ENCODE results near the gene SNX20. TPM values are rescaled to one million over a fixed set of nuclear protein-coding genes. Genes with fewer than 3 reads are reported as not detected.

Gene SNX20
- total and polyA plus RNA-seq, 10 of the 15 experiments (the other 5 are each of a cell fraction or from before 2014, with no cell fraction given) = 4.6 to 30.8 (median 21.9) TPM

DNA sequence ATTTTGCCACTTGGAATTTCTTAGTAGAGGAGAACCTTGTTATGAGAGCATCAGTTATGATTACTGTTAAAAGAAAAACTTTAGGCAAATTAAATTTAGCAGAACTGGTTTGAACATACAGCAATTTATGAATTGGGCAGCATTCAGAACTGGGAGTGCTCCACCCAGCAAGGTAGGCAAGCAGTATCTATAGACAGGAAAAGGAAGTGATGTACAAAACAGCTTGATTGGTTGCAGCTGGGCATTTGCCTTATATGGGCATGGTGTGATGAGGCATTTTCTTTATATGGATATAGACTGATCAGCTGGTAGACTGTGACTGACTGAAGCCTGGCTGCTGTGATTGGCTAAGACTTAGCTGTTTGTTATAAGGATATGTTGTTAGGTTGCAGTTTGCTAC, 43.2 kb upstream of the SNX20 start:
- H3K79me2 ChIP-seq (ENCODE audit: control insufficient read depth, insufficient read depth, low read length) = no peaks in the 10 kb centered on the region
- ChIA-PET POLR2A (interaction anchor here (1.6 kb wide), 1 partner anchor 16 kb away, joined by 5 read pairs; no protein-coding TSS in a partner anchor), CTCF (interaction anchor here (0.7 to 1.4 kb wide), 3 partner anchors 12 to 82 kb away, joined by 3 to 5 read pairs (median 4); no protein-coding TSS in a partner anchor), SMC1A (ENCODE audit: uncharacterized antibody, unreplicated experiment) (interaction anchor here (1.1 to 1.4 kb wide), 5 partner anchors 10 to 52 kb away, joined by 3 to 6 read pairs (median 3); partner anchors contain the start of gene CYLD), RAD21 (ENCODE audit: unreplicated experiment) (interaction anchor here (0.7 kb wide), 1 partner anchor 814 kb away, joined by 3 read pairs; no protein-coding TSS in a partner anchor)
- FAIRE-seq (peak; percentile 7), ATAC-seq (peak; percentile 74), DNase-seq (ENCODE audit: low read depth, low spot score) (no peak)
- H3K27ac ChIP-seq (ENCODE audit: control insufficient read depth, insufficient read depth) = peak overlapping the region; percentile 17; the same call in 1 of the 2 replicates
- peaks cover 10 to 18% of the 10 kb centered on the region in 2 experiments; a peak in 3 of 4 replicates for H3K36me3 ChIP-seq (ENCODE audit: control insufficient read depth in 2 of 2, insufficient read depth in 2 of 2, low read length in 1 of 2)
- H3K9ac ChIP-seq (ENCODE audit: control insufficient read depth, insufficient read depth, low read length) = no peak overlapping the region
- in situ Hi-C loops (cut with MboI) = no loop called here
- no TSS peak for BruUV-seq (replicated peaks)
- no peaks in the 10 kb centered on the region for H3K4me1 ChIP-seq (ENCODE audit: control insufficient read depth, insufficient read depth, low read length)
- intact Hi-C loops (cut with micrococcal nuclease; ENCODE audit: unreplicated experiment) = no loop called here
- no peaks in the 10 kb centered on the region for H4K20me1 ChIP-seq (ENCODE audit: control insufficient read depth, insufficient read depth)
- peaks cover 10% of the 10 kb centered on the region; the same call in 2 of the 3 replicates for H3K9me3 ChIP-seq (replicated peaks; ENCODE audit: control insufficient read depth, insufficient read depth, low read length)
- H3K4me3 ChIP-seq = no peak overlapping the region
- no peak for TF ChIP-seq SMAD5 (IDR thresholded peaks at IDR 0.05; ENCODE audit: low read depth)
- TF ChIP-seq PML (IDR thresholded peaks at IDR 0.05; ENCODE audit: low read length) = 0 out of 2 replicates have a peak, but pooled peaks have one; percentile 30
- TF ChIP-seq SRF (IDR thresholded peaks at IDR 0.05; ENCODE audit: low read depth in 2 of 2, low read length in 2 of 2) = peak; percentile 93 to 97
- peak; percentile 70; the same call in 1 of the 2 replicates for TF ChIP-seq GABPA (IDR thresholded peaks at IDR 0.05; ENCODE audit: low read depth)
- no peak for TF ChIP-seq ESRRA (IDR thresholded peaks at IDR 0.05; ENCODE audit: low read length)
- TF ChIP-seq NFYB (IDR thresholded peaks at IDR 0.05; ENCODE audit: insufficient read depth, low read depth, low read length) = peak; percentile 80
- 0 out of 2 replicates have a peak, but pooled peaks have one; percentile 16 for TF ChIP-seq TCF3 (IDR thresholded peaks at IDR 0.05; ENCODE audit: borderline replicate concordance, insufficient read depth, low read depth, low read length)
- H3K4me2 ChIP-seq (ENCODE audit: control insufficient read depth, insufficient read depth) = no peak overlapping the region
- no peak overlapping the region for H2AFZ ChIP-seq (ENCODE audit: control insufficient read depth, low read depth, low read length)
- H3K27me3 ChIP-seq (replicated peaks in 1 of 2; ENCODE audit: control insufficient read depth in 2 of 2, insufficient read depth in 2 of 2, low read length in 1 of 2) = no peaks in the 10 kb centered on the region

- intact Hi-C loops (cut with micrococcal nuclease; ENCODE audit: unreplicated experiment) (no loop called here), in situ Hi-C loops (cut with MboI) (no loop called here)
- H3K27ac ChIP-seq (ENCODE audit: control insufficient read depth, insufficient read depth) = no peak overlapping the region
- H2AFZ ChIP-seq (ENCODE audit: control insufficient read depth, low read depth, low read length) = no peak overlapping the region
- peaks cover 10 to 18% of the 10 kb centered on the region in 2 experiments; a peak in 3 of 4 replicates for H3K36me3 ChIP-seq (ENCODE audit: control insufficient read depth in 2 of 2, insufficient read depth in 2 of 2, low read length in 1 of 2)
- RAD21 ChIA-PET (ENCODE audit: unreplicated experiment) = interaction anchor here (0.7 to 1.5 kb wide), 2 partner anchors 19 to 56 kb away, joined by 3 to 7 read pairs; partner anchors contain the start of gene CYLD
- POLR2A ChIA-PET = interaction anchor here (0.6 kb wide), 1 partner anchor 162 kb away, joined by 5 read pairs; no protein-coding TSS in a partner anchor
- FAIRE-seq = no peak
- no TSS peak for BruUV-seq (replicated peaks)
- TF ChIP-seq TBL1XR1 (IDR thresholded peaks at IDR 0.05; ENCODE audit: low read depth, low read length) (no peak), POLR2AphosphoS5 (IDR thresholded peaks at IDR 0.05; ENCODE audit: low read length) (no peak), ZNF384 (IDR thresholded peaks at IDR 0.05; ENCODE audit: borderline replicate concordance, low read depth, low read length) (0 out of 2 replicates have a peak, but pooled peaks have one; percentile 32)
- TF ChIP-seq, protein P1, sequence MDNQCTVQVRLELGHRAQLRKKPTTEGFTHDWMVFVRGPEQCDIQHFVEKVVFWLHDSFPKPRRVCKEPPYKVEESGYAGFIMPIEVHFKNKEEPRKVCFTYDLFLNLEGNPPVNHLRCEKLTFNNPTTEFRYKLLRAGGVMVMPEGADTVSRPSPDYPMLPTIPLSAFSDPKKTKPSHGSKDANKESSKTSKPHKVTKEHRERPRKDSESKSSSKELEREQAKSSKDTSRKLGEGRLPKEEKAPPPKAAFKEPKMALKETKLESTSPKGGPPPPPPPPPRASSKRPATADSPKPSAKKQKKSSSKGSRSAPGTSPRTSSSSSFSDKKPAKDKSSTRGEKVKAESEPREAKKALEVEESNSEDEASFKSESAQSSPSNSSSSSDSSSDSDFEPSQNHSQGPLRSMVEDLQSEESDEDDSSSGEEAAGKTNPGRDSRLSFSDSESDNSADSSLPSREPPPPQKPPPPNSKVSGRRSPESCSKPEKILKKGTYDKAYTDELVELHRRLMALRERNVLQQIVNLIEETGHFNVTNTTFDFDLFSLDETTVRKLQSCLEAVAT (IDR thresholded peaks at IDR 0.05) = peak; percentile 74
- no peak overlapping the region for H3K4me3 ChIP-seq
- H3K4me1 ChIP-seq (ENCODE audit: control insufficient read depth, insufficient read depth, low read length) = no peaks in the 10 kb centered on the region
- ATAC-seq = no peak
- CTCF ChIA-PET = interaction anchor here (1.8 kb wide), 1 partner anchor 24 kb away, joined by 6 read pairs; no protein-coding TSS in a partner anchor
- peaks cover 10% of the 10 kb centered on the region; the same call in 2 of the 3 replicates for H3K9me3 ChIP-seq (replicated peaks; ENCODE audit: control insufficient read depth, insufficient read depth, low read length)
- no peaks in the 10 kb centered on the region for H3K27me3 ChIP-seq (replicated peaks in 1 of 2; ENCODE audit: control insufficient read depth in 2 of 2, insufficient read depth in 2 of 2, low read length in 1 of 2)
- no peaks in the 10 kb centered on the region for H3K79me2 ChIP-seq (ENCODE audit: control insufficient read depth, insufficient read depth, low read length)
- 100% methylated on average over 2 of the region's 2 CpGs for WGBS (ENCODE audit: insufficient coverage, insufficient replicate concordance, low lambda C conversion rate, missing lambda C conversion rate)
- H4K20me1 ChIP-seq (ENCODE audit: control insufficient read depth, insufficient read depth) = no peaks in the 10 kb centered on the region
- H3K4me2 ChIP-seq (ENCODE audit: control insufficient read depth, insufficient read depth) = no peak overlapping the region
- no peak overlapping the region for H3K9ac ChIP-seq (ENCODE audit: control insufficient read depth, insufficient read depth, low read length)
- SMC1A ChIA-PET (ENCODE audit: uncharacterized antibody, unreplicated experiment) = interaction anchor here (0.6 to 1.1 kb wide), 2 partner anchors 25 to 39 kb away, joined by 3 to 4 read pairs; no protein-coding TSS in a partner anchor
- no peak for DNase-seq (ENCODE audit: low read depth, low spot score)
Measured at GRCh38 chr16:50722960-50723359, 41.8 kb upstream of the SNX20 start.

Data from GM12878 (cell line).